Colonic mucosa (tissue), 4 donors: ENCODE data around the gene CPT1B. TPM values are rescaled to one million over a fixed set of nuclear protein-coding genes. Genes with fewer than 3 reads are reported as not detected.

Source experiments
- DNase-seq: peaks from one replicate; pipeline ENCODE4 v3.0.0-alpha.2; 2020
- H3K27ac ChIP-seq: fragments of 200-600 bp; one replicate; pipeline ENCODE4 v1.8.0; 2021
- H3K27me3 ChIP-seq: fragments of 200-600 bp; one replicate; pipeline ENCODE4 v1.8.0; 2021
- H3K36me3 ChIP-seq: fragments of 200-600 bp; one replicate; pipeline ENCODE4 v1.8.0; 2021
- H3K4me1 ChIP-seq: fragments of 200-600 bp; one replicate; pipeline ENCODE4 v1.8.0; 2021; ENCODE audit warnings: mild to moderate bottlenecking
- H3K4me3 ChIP-seq: fragments of 200-600 bp; one replicate; pipeline ENCODE4 v1.8.0; 2021
- H3K9ac ChIP-seq, 2 donors: one replicate each; pipeline ENCODE4 v1.7.0; 2013; ENCODE audit warnings: control low read depth in 2 of 2, low read depth in 2 of 2, low read length in 2 of 2
- H3K9me3 ChIP-seq: fragments of 200-600 bp; one replicate; pipeline ENCODE4 v1.8.0; 2021
- intact Hi-C: fragments of 100-400 bp; cut with DNase I; formaldehyde crosslinking; loops from one replicate; pipeline ENCODE4 v1.14.1; 2022
- total RNA-seq, 2 donors: library from RNA; stranded (reverse); fragmentation: NEBNext Ultra II Directional in 1 of 2; extraction: Animal tissue kit (Norgen Biotek cat#: 25700) in 1 of 2; gene quantifications; one replicate each; pipeline ENCODE4 v1.2.1, GENCODE V29; 2021
- TF ChIP-seq, protein P1 (sequence below): fragments of 200-600 bp; IDR thresholded peaks from one replicate; pipeline ENCODE4 v1.8.0; 2022; ENCODE audit warnings: antibody characterized with exemption, mild to moderate bottlenecking
- donor health status: healthy.
- donor health status: DM: no; HTN: no; CAD: no.
- donor health status: DM: no; HTN: no; CAD: no.

The CPT1B gene
- total RNA-seq, 2 donors from 2014 or later, result 20.1 to 21.7 TPM

DNA sequence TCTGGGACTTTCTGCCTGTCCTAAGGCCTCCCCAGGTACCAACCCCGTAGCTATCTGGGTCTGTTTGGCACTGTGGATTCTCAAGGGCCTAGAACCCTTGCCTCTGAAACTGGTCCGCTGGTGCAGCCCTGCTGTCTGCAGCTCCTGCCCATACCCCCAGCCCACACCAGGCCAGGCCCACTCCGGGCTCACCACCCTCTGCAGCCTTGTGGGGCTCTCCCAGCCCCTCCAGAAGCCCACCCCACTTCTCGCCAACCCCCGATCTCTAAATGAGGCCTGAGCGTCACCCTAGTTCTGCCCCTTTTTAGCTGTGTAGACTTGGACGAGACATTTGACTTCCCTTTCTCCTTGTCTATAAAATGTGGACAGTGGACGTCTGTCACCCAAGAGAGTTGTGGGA, 27.8 kb downstream of the CPT1B start:
- peaks cover 32% of the 10 kb centered on the region for H3K27me3 ChIP-seq
- no peaks in the 10 kb centered on the region for H3K9me3 ChIP-seq
- no peaks in the 10 kb centered on the region for H3K36me3 ChIP-seq
- H3K9ac ChIP-seq, result no peak overlapping the region
- TF ChIP-seq, protein P1, sequence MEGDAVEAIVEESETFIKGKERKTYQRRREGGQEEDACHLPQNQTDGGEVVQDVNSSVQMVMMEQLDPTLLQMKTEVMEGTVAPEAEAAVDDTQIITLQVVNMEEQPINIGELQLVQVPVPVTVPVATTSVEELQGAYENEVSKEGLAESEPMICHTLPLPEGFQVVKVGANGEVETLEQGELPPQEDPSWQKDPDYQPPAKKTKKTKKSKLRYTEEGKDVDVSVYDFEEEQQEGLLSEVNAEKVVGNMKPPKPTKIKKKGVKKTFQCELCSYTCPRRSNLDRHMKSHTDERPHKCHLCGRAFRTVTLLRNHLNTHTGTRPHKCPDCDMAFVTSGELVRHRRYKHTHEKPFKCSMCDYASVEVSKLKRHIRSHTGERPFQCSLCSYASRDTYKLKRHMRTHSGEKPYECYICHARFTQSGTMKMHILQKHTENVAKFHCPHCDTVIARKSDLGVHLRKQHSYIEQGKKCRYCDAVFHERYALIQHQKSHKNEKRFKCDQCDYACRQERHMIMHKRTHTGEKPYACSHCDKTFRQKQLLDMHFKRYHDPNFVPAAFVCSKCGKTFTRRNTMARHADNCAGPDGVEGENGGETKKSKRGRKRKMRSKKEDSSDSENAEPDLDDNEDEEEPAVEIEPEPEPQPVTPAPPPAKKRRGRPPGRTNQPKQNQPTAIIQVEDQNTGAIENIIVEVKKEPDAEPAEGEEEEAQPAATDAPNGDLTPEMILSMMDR, result no peak
- intact Hi-C loops, result no loop called here
- H3K27ac ChIP-seq, result no peak overlapping the region
- no peak for DNase-seq
- no peak overlapping the region for H3K4me3 ChIP-seq
- H3K4me1 ChIP-seq, result no peaks in the 10 kb centered on the region

DNA sequence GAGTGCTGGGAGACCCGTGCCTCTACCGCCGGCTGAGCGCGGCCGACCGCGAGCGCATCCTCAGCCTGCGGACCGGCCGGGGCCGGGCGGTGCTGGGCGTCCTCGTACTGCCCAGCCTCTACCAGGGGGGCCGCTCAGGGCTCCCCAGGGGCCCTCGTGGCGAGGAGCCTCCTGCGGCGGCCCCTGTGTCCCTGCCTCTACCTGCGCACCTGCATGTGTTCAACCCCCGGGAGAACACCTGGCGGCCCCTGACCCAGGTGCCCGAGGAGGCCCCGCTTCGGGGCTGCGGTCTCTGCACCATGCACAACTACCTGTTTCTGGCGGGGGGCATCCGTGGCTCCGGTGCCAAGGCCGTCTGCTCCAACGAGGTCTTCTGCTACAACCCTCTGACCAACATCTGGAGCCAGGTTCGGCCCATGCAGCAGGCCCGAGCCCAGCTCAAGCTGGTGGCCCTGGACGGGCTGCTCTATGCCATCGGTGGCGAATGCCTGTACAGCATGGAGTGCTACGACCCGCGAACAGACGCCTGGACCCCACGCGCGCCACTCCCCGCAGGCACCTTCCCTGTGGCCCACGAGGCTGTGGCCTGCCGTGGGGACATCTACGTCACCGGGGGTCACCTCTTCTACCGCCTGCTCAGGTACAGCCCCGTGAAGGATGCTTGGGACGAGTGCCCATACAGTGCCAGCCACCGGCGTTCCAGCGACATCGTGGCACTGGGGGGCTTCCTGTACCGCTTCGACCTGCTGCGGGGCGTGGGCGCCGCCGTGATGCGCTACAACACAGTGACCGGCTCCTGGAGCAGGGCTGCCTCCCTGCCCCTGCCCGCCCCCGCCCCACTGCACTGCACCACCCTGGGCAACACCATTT, 29.1 kb downstream of the CPT1B start:
- Histone ChIP-seq H3K9me3 (no peaks in the 10 kb centered on the region), H3K9ac (peak overlapping the region in 1 of 2 donors; percentile 60), H3K4me3 (peak overlapping the region; percentile 18), H3K27me3 (peaks cover 32% of the 10 kb centered on the region), H3K27ac (no peak overlapping the region), H3K36me3 (no peaks in the 10 kb centered on the region), H3K4me1 (no peaks in the 10 kb centered on the region)
- no peak for DNase-seq
- TF ChIP-seq, protein P1, result no peak
- intact Hi-C loops, result no loop called here

DNA sequence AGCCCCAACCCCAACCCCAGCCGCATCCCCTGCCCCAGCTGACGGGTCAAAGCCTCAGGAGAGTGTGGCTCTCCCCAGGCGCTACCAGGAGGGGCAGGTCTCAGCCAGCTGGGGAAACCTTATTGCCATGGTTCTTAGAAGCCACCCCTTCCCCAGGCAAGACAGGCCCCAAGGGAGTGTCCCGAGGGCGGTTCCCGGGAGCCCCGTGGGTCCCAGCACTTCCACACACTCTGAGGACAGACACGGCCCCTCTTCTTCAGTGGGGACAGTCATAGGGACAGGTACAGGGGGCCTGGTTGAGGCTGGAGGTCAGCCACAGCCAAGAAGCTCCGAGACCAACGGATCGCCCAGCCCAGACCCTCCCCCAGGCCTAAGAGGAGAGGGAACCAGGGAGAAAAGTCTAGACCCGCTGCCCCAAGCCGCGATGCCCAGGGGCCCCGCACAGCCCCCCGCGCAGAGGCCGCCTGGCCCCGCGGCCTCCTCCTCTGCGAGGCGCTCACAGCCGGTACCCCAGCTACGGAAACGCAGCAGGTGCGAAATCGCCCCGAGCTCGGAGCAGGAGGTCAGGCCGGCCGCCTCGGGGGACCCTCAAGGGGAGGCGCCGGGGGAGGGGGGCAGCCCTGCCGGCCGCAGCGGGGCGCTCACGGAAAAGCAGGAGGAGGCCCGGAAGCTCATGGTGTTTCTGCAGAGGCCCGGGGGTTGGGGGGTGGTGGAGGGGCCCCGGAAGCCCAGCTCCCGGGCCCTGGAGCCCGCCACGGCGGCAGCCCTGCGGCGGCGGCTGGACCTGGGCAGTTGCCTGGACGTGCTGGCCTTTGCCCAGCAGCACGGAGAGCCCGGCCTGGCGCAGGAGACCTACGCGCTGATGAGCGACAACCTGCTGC, 29.9 kb downstream of the CPT1B start:
- H3K27ac ChIP-seq, result no peak overlapping the region
- DNase-seq, result no peak
- no peaks in the 10 kb centered on the region for H3K4me1 ChIP-seq
- H3K4me3 ChIP-seq, result peak overlapping the region; percentile 18
- intact Hi-C loops, result no loop called here
- H3K36me3 ChIP-seq, result no peaks in the 10 kb centered on the region
- peaks cover 32% of the 10 kb centered on the region for H3K27me3 ChIP-seq
- H3K9me3 ChIP-seq, result no peaks in the 10 kb centered on the region
- peak overlapping the region in 1 of 2 donors; percentile 60 for H3K9ac ChIP-seq
- TF ChIP-seq, protein P1, result no peak

DNA sequence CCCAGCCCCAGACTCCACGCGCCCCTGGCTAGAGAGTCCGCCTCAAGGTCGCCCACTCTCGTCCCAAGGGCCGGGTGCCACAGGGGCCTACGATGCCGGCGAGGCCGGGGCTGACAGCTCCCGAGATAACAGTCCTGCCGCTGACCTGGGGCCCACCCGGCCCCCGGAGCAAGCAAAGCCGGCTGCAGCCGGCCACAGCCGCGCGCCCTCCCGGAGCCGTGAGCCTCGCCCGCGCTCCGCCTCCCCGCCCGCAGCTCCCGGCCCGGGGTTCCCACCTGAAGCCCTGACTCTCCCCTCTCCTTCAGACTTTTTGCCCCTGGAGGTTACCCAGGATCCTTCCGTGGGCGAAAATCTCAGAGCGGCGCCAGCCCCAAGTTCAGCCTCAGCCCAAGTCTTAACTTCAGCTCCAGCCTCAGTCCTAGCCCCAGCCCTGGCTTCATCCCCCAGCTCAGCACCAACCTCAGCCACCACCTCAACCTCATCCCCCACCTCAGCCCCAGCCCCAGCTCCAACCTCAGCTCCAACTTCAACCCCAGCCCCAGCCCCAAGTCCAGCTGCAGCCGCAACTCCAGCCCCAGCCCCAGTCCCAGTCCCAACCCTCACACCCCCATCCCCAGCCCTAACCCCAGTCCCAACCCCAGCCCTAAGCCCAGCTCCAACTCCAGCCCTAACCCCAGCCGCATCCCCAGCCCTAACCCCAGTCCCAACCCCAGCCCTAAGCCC, 30.8 kb downstream of the CPT1B start:
- Histone ChIP-seq H3K9ac (no peak overlapping the region), H3K36me3 (no peaks in the 10 kb centered on the region), H3K9me3 (no peaks in the 10 kb centered on the region), H3K27me3 (peaks cover 32% of the 10 kb centered on the region), H3K4me1 (no peaks in the 10 kb centered on the region), H3K27ac (no peak overlapping the region), H3K4me3 (no peak overlapping the region)
- no peak for DNase-seq
- TF ChIP-seq, protein P1, result no peak
- intact Hi-C loops, result no loop called here
